GM12878 (cell line): ENCODE data around the gene HABP2. TPM values are rescaled to one million over a fixed set of nuclear protein-coding genes. Genes with fewer than 3 reads are reported as not detected.

Experiments used
- ATAC-seq: fragments of 200-7000 bp; cut with Tn5 transposase; 3 replicates; pipeline ENCODE4 v1.9.1; 2020; ENCODE audit warnings: mild to moderate bottlenecking, moderate library complexity
- BruUV-seq: library from RNA; stranded (reverse); fragments of 400-500 nt; replicated peaks from 2 replicates; lab custom pipeline; 2021; lab: Mats Ljungman, UMichigan
- CTCF ChIA-PET: fragments of 300-600 bp; sonication (Branson Sonifier 250); formaldehyde crosslinking; extraction: SDS; loops from one replicate; lab custom pipeline; 2021; ENCODE audit warnings: inconsistent platforms; lab: Yijun Ruan, JAX
- POLR2A ChIA-PET: fragments of 350-600 bp; formaldehyde crosslinking; extraction: SDS; loops from one replicate; lab custom pipeline; 2021; ENCODE audit warnings: inconsistent platforms; lab: Charles Lee
- RAD21 ChIA-PET: fragments of 300-600 bp; sonication (Branson Sonifier 250); formaldehyde crosslinking; loops from one replicate; lab custom pipeline; 2023; ENCODE audit warnings: antibody characterized with exemption; ENCODE audit not compliant: unreplicated experiment; lab: Charles Lee
- SMC1A ChIA-PET: fragments of 300-600 bp; sonication (Branson Sonifier 250); formaldehyde crosslinking; loops from one replicate; lab custom pipeline; 2023; ENCODE audit not compliant: unreplicated experiment, uncharacterized antibody; lab: Charles Lee
- DNase-seq: peaks from one replicate; pipeline ENCODE4 v3.0.0-alpha.2; 2011; ENCODE audit warnings: low read depth, low spot score
- FAIRE-seq: peaks from 3 replicates; lab custom pipeline; 2011; peaks lifted over from hg19 to GRCh38; lab: Jason Lieb, UNC
- H2AFZ ChIP-seq: 2 replicates; pipeline ENCODE4 v1.6.0; 2011; ENCODE audit warnings: low read depth, low read length, control low read depth; ENCODE audit not compliant: control insufficient read depth
- H3K27ac ChIP-seq: 2 replicates; pipeline ENCODE4 v1.5.1; 2011; ENCODE audit warnings: control low read depth; ENCODE audit not compliant: control insufficient read depth, insufficient read depth
- H3K27me3 ChIP-seq, 2 experiments: replicated peaks in 1 of 2; 2 replicates each; pipeline versions ENCODE4 v1.6.0 to v1.6.1; 2011; ENCODE audit warnings: low read length in 1 of 2; ENCODE audit not compliant: control insufficient read depth in 2 of 2, insufficient read depth in 2 of 2
- H3K36me3 ChIP-seq, 2 experiments: 2 replicates each; pipeline ENCODE4 v1.5.1; 2011; ENCODE audit warnings: low read length in 1 of 2; ENCODE audit not compliant: control insufficient read depth in 2 of 2, insufficient read depth in 2 of 2
- H3K4me1 ChIP-seq: 2 replicates; pipeline ENCODE4 v1.6.1; 2011; ENCODE audit warnings: mild to moderate bottlenecking, low read length, moderate library complexity, mixed read lengths; ENCODE audit not compliant: control insufficient read depth, insufficient read depth
- H3K4me2 ChIP-seq: 2 replicates; pipeline ENCODE4 v1.6.0; 2011; ENCODE audit warnings: control low read depth; ENCODE audit not compliant: control insufficient read depth, insufficient read depth
- H3K4me3 ChIP-seq: fragments of 200-600 bp; sonication (generic); 2 replicates; pipeline ENCODE4 v1.5.1; 2016
- H3K79me2 ChIP-seq: 2 replicates; pipeline ENCODE4 v1.6.0; 2011; ENCODE audit warnings: low read length; ENCODE audit not compliant: control insufficient read depth, insufficient read depth
- H3K9ac ChIP-seq: 2 replicates; pipeline ENCODE4 v1.8.0; 2011; ENCODE audit warnings: low read length, control low read depth, mixed read lengths; ENCODE audit not compliant: control insufficient read depth, insufficient read depth
- H3K9me3 ChIP-seq: replicated peaks from 3 replicates; pipeline ENCODE4 v1.5.1; 2011; ENCODE audit warnings: mild to moderate bottlenecking, low read length; ENCODE audit not compliant: control insufficient read depth, insufficient read depth
- H4K20me1 ChIP-seq: 2 replicates; pipeline ENCODE4 v1.6.0; 2011; ENCODE audit not compliant: control insufficient read depth, insufficient read depth
- ASH2L ChIP-seq: fragments of 300-600, 200-600 bp; sonication (generic); IDR thresholded peaks from 2 replicates; pipeline ENCODE4 v1.6.1; 2017; ENCODE audit warnings: low read depth, mild to moderate bottlenecking, borderline replicate concordance
- CREB1 ChIP-seq: IDR thresholded peaks from 2 replicates; pipeline ENCODE4 v1.6.1; 2012; ENCODE audit warnings: low read depth, mild to moderate bottlenecking, inconsistent platforms
- E2F4 ChIP-seq: IDR thresholded peaks from 2 replicates; pipeline ENCODE4 v1.6.1; 2012; ENCODE audit warnings: low read depth, low read length, improper control_type of control experiment
- LARP7 ChIP-seq: fragments of 450-650 bp; IDR thresholded peaks from 2 replicates; pipeline ENCODE4 v1.6.1; 2017; ENCODE audit warnings: mild to moderate bottlenecking
- RELB ChIP-seq: fragments of 450-650 bp; IDR thresholded peaks from 2 replicates; pipeline ENCODE4 v1.6.1; 2017; ENCODE audit warnings: low read depth, mild to moderate bottlenecking, moderate library complexity
- SMARCA5 ChIP-seq: fragments of 450-650 bp; IDR thresholded peaks from 2 replicates; pipeline ENCODE4 v1.6.1; 2017; ENCODE audit warnings: mild to moderate bottlenecking
- SP1 ChIP-seq: IDR thresholded peaks from one replicate; pipeline ENCODE4 v1.6.1; 2011; ENCODE audit warnings: low read depth, low read length
- SUZ12 ChIP-seq: fragments of 200-600 bp; sonication (generic); IDR thresholded peaks from one replicate; pipeline ENCODE4 v1.6.1; 2018; ENCODE audit warnings: antibody characterized with exemption, mild to moderate bottlenecking; ENCODE audit not compliant: unreplicated experiment
- TCF3 ChIP-seq: IDR thresholded peaks from 2 replicates; pipeline ENCODE4 v1.6.1; 2012; ENCODE audit warnings: low read depth, mild to moderate bottlenecking, low read length, borderline replicate concordance; ENCODE audit not compliant: insufficient read depth
- WGBS: methylation state at CpG from one replicate; pipeline ENCODE4 v1.1.6; 2016; ENCODE audit warnings: low lambda C conversion rate; ENCODE audit not compliant: insufficient replicate concordance, insufficient coverage; ENCODE audit errors: missing lambda C conversion rate; 5-methylcytosine and 5-hydroxymethylcytosine counted together
- in situ Hi-C: fragments of 300-500 bp; cut with MboI; formaldehyde crosslinking; loops from 9 replicates; pipeline ENCODE4 v1.14.3; 2018; ENCODE audit warnings: mixed read lengths
- intact Hi-C: fragments of 100-400 bp; cut with micrococcal nuclease; formaldehyde crosslinking; loops from one replicate; pipeline ENCODE4 v1.14.2; 2022; ENCODE audit not compliant: unreplicated experiment
- polyA plus RNA-seq, 11 experiments: library from polyadenylated mRNA; depleted of rRNA in 4 of 11; unstranded in 6 of 11; stranded (reverse) in 5 of 11; fragments of >200 nt; fragmentation: Nextera tagmentation in 4 of 11; fragmentation: Illumina TruSeq in 1 of 11; extraction: Ambion mirVana in 4 of 11; extraction: Trizol in 1 of 11; gene quantifications; 1 replicate in 1 of 11; 2 replicates in 10 of 11; pipeline versions ENCODE4 v1.2.1 to v1.2.3, GENCODE V29; 2011 to 2016; ENCODE audit warnings: inconsistent platforms in 2 of 11, missing spikeins in 2 of 11, low read depth in 1 of 11
- total RNA-seq, 4 experiments: library from RNA; depleted of rRNA in 3 of 4; stranded (reverse); fragments of >200 nt in 3 of 4; fragmentation: Illumina TruSeq in 1 of 4; extraction: Trizol in 1 of 4; gene quantifications; 2 replicates each; pipeline versions ENCODE4 v1.2.1 to v1.2.3, GENCODE V29; 2013 to 2021

The HABP2 gene
- total and polyA plus RNA-seq, 10 of the 15 experiments (the other 5 are each of a cell fraction or from before 2014, with no cell fraction given), result 0.13 TPM; not detected in 9

GRCh38 chr10:113609704-113610108 is 56.9 kb downstream of the HABP2 start (continued):
- no peak for TF ChIP-seq TCF3

- in situ Hi-C loops, result no loop called here
- ChIA-PET RAD21 (no interaction called here), POLR2A (no interaction called here), CTCF (no interaction called here)
- H3K27me3 ChIP-seq, result no peaks in the 10 kb centered on the region; a peak in 3 of 4 replicates
- H3K9ac ChIP-seq, result no peak overlapping the region
- H2AFZ ChIP-seq, result no peak overlapping the region
- H4K20me1 ChIP-seq, result no peaks in the 10 kb centered on the region
- H3K4me2 ChIP-seq, result no peak overlapping the region
- DNase-seq (no peak), FAIRE-seq (no peak), ATAC-seq (no peak)
- H3K4me1 ChIP-seq, result no peaks in the 10 kb centered on the region
- intact Hi-C loops, result no loop called here
- no peaks in the 10 kb centered on the region for H3K9me3 ChIP-seq
- H3K4me3 ChIP-seq, result no peak overlapping the region
- no TSS peak for BruUV-seq
- TF ChIP-seq E2F4, result no peak
- TF ChIP-seq LARP7, result no peak
- TF ChIP-seq CREB1, result no peak
- TF ChIP-seq SUZ12, result no peak
- no peak for TF ChIP-seq ASH2L
- no peak for TF ChIP-seq RELB
- TF ChIP-seq SMARCA5, result no peak
- TF ChIP-seq SP1, result no peak
- TF ChIP-seq TCF3, result no peak
- TF ChIP-seq, all 136 proteins: peak for 0
- Histone ChIP-seq H3K36me3 (no peaks in the 10 kb centered on the region), H3K79me2 (no peaks in the 10 kb centered on the region), H3K27ac (no peak overlapping the region)
- WGBS, result 33% methylated on average over 26 of the region's 26 CpGs
- SMC1A ChIA-PET, result no interaction called here
Measured at GRCh38 chr10:113610631-113611601, 58.1 kb downstream of the HABP2 start.
